HG03060 (cell line): ENCODE measurements around the gene RSPH1.

Source experiments
- ATAC-seq: cut with Tn5 transposase; IDR thresholded peaks from one replicate; pipeline ENCODE4 v1.9.1; 2021; ENCODE audit warnings: low read depth, moderate number of reproducible peaks; ENCODE audit not compliant: unreplicated experiment

The RSPH1 gene

GRCh38 chr21:42433946-42434551 is 62.0 kb downstream of the RSPH1 start:
- no peak for ATAC-seq

- ATAC-seq: no peak
These were observed 63.3 kb downstream of the RSPH1 start for GRCh38 chr21:42432695-42433094.

GRCh38 chr21:42431196-42431595 is 64.8 kb downstream of the RSPH1 start:
- no peak for ATAC-seq

- ATAC-seq: no peak
These were observed 65.5 kb downstream of the RSPH1 start for GRCh38 chr21:42430521-42430920.

- no peak for ATAC-seq
These were observed 66.2 kb downstream of the RSPH1 start for GRCh38 chr21:42429856-42430255.

GRCh38 chr21:42429021-42429420 is 67.0 kb downstream of the RSPH1 start:
- no peak for ATAC-seq

GRCh38 chr21:42427809-42428419 is 68.1 kb downstream of the RSPH1 start:
- no peak for ATAC-seq

GRCh38 chr21:42426876-42427480 is 69.0 kb downstream of the RSPH1 start:
- no peak for ATAC-seq

GRCh38 chr21:42426424-42426823 is 69.6 kb downstream of the RSPH1 start:
- ATAC-seq: no peak

- no peak for ATAC-seq
These were observed 70.4 kb downstream of the RSPH1 start for GRCh38 chr21:42425591-42425990.

GRCh38 chr21:42424914-42425541 is 71.0 kb downstream of the RSPH1 start:
- no peak for ATAC-seq

- ATAC-seq: no peak
These were observed 72.3 kb downstream of the RSPH1 start for GRCh38 chr21:42423685-42424084.

- no peak for ATAC-seq
These were observed 72.8 kb downstream of the RSPH1 start for GRCh38 chr21:42423197-42423675.
